ENCODE data around the gene CCNG1. TPM values are rescaled to one million over a fixed set of nuclear protein-coding genes. Genes with fewer than 3 reads are reported as not detected.
"Not testable (repeated sequence)": the region's sequence is repeated elsewhere in the genome, so short reads cannot be mapped to it uniquely, and the experiment has no call there.

The CCNG1 gene
- total RNA-seq, 6 experiments from 2014 or later = 139 to 217 (median 180) TPM

DNA sequence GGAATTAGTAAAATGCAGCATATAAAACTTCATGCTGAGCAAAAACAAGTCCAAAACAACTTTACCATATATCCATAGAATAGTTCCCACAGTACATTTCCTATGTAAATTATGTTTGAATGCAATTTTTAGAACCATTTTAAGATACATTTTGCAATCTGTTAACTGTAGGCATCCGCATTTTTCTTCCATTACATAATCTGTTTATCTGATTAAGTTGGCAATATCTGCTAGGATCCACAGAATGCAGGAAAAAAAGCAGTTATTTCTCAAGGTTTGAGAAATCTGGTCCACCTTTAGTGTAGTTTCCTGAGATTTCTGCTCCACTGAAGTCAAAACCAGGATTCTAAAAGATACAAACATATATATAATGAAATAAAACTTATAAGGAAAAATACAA lies 16.3 kb downstream of the CCNG1 start:
- Mint-ChIP-seq H3K36me3 (ENCODE audit: low read depth) (peaks cover 44% of the 10 kb centered on the region), H3K27ac (no peak overlapping the region), H3K9me3 (no peaks in the 10 kb centered on the region), H3K4me1 (ENCODE audit: low read depth) (peaks cover 38% of the 10 kb centered on the region), H3K27me3 (ENCODE audit: insufficient read depth) (no peaks in the 10 kb centered on the region), H3K4me3 (no peak overlapping the region)
- TF ChIP-seq, protein P1, sequence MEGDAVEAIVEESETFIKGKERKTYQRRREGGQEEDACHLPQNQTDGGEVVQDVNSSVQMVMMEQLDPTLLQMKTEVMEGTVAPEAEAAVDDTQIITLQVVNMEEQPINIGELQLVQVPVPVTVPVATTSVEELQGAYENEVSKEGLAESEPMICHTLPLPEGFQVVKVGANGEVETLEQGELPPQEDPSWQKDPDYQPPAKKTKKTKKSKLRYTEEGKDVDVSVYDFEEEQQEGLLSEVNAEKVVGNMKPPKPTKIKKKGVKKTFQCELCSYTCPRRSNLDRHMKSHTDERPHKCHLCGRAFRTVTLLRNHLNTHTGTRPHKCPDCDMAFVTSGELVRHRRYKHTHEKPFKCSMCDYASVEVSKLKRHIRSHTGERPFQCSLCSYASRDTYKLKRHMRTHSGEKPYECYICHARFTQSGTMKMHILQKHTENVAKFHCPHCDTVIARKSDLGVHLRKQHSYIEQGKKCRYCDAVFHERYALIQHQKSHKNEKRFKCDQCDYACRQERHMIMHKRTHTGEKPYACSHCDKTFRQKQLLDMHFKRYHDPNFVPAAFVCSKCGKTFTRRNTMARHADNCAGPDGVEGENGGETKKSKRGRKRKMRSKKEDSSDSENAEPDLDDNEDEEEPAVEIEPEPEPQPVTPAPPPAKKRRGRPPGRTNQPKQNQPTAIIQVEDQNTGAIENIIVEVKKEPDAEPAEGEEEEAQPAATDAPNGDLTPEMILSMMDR (IDR thresholded peaks at IDR 0.05) = no peak
- peak; percentile 21 for DNase-seq

- peaks cover 34% of the 10 kb centered on the region for H3K36me3 Mint-ChIP-seq (ENCODE audit: low read depth)
- H3K27ac Mint-ChIP-seq; H3K4me3 Mint-ChIP-seq; DNase-seq; H3K27me3 Mint-ChIP-seq (ENCODE audit: insufficient read depth); H3K9me3 Mint-ChIP-seq: not testable (repeated sequence)
- H3K4me1 Mint-ChIP-seq (ENCODE audit: low read depth) = peaks cover 46% of the 10 kb centered on the region
Observed at GRCh38 chr5:163455406-163455805, 18.0 kb downstream of the CCNG1 start.

DNA sequence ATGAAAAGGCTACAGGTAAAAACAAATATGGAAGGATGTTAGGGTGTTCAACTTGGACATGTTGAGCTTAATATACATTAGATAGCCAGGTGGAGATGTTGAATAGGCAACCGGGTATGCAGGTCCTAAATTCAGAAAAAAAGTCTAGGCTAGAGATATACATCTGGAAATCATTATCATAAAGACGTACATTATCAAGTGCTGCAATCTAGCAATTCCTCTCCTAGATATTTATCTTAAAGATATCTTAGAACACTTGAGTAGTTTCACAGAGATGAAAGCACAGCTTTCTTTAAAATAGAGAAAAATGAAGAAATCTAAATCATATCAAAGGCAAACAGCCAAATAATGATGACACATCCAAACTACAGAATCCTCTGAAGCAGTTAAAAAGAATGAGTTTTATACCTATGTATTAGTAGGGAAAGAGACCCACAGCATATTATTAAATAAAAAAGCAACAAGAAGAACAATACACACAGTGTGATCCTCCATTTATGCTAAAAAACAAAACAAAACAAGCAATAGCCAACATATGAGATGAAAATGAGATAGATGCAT lies 18.7 kb downstream of the CCNG1 start:
- no peak for DNase-seq
- H3K4me1 Mint-ChIP-seq (ENCODE audit: low read depth) = peaks cover 46% of the 10 kb centered on the region
- H3K27me3 Mint-ChIP-seq (ENCODE audit: insufficient read depth) = no peaks in the 10 kb centered on the region
- H3K27ac Mint-ChIP-seq = peak overlapping the region; percentile 14; the same call in 1 of the 2 replicates
- H3K9me3 Mint-ChIP-seq = no peaks in the 10 kb centered on the region; the same call in 1 of the 2 replicates
- no peak overlapping the region for H3K4me3 Mint-ChIP-seq
- H3K36me3 Mint-ChIP-seq (ENCODE audit: low read depth) = peaks cover 29% of the 10 kb centered on the region
- TF ChIP-seq, protein P1 (IDR thresholded peaks at IDR 0.05) = no peak

GRCh38 chr5:163456840-163457239 lies 19.4 kb downstream of the CCNG1 start:
- Mint-ChIP-seq H3K4me3 (no peak overlapping the region), H3K27me3 (ENCODE audit: insufficient read depth) (no peaks in the 10 kb centered on the region), H3K27ac (no peak overlapping the region), H3K36me3 (ENCODE audit: low read depth) (peaks cover 23% of the 10 kb centered on the region), H3K4me1 (ENCODE audit: low read depth) (peaks cover 48% of the 10 kb centered on the region), H3K9me3 (no peaks in the 10 kb centered on the region; the same call in 1 of the 2 replicates)
- TF ChIP-seq, protein P1 (IDR thresholded peaks at IDR 0.05) = no peak
- DNase-seq = no peak

DNA sequence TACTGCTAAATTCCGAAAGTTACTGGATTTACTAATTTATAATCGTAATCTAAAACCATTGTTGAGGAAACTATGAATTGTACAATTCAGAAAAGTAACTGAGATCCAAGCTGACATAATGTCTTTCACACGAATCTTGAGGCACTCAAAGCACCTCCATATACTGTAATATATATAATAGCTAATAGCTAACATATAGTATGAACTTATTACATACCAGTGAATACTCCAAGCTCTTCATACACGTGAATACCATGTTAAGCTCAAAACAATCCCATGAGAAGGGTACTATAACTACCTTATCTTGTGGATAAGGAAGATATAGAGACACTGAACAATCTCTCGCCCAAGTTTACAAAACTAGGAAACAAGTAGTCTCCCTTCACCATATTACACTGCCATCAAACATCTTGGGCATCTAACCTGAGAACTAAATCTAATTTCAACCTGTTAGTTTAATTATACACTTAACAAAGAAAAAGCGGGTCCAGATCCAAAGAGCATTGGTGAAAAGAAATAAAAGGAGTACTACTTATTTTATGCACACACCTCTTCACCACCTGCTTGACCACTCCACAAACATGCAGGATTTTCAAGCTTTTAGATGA lies 21.5 kb downstream of the CCNG1 start:
- no peaks in the 10 kb centered on the region for H3K27me3 Mint-ChIP-seq (ENCODE audit: insufficient read depth)
- TF ChIP-seq, protein P1 (IDR thresholded peaks at IDR 0.05) = no peak
- peak overlapping the region; percentile 94 for H3K4me3 Mint-ChIP-seq
- peaks cover 23% of the 10 kb centered on the region for H3K36me3 Mint-ChIP-seq (ENCODE audit: low read depth)
- no peaks in the 10 kb centered on the region; the same call in 1 of the 2 replicates for H3K9me3 Mint-ChIP-seq
- peaks cover 59% of the 10 kb centered on the region for H3K4me1 Mint-ChIP-seq (ENCODE audit: low read depth)
- H3K27ac Mint-ChIP-seq = peak overlapping the region; percentile 100
- DNase-seq = no peak

- H3K36me3 Mint-ChIP-seq (ENCODE audit: low read depth) = peaks cover 24% of the 10 kb centered on the region
- no peaks in the 10 kb centered on the region for H3K27me3 Mint-ChIP-seq (ENCODE audit: insufficient read depth)
- H3K4me1 Mint-ChIP-seq (ENCODE audit: low read depth) = peaks cover 59% of the 10 kb centered on the region
- TF ChIP-seq, protein P1 (IDR thresholded peaks at IDR 0.05) = no peak
- no peak for DNase-seq
- H3K4me3 Mint-ChIP-seq = peak overlapping the region; percentile 94
- H3K9me3 Mint-ChIP-seq = no peaks in the 10 kb centered on the region; the same call in 1 of the 2 replicates
- H3K27ac Mint-ChIP-seq = peak overlapping the region; percentile 100
Observed at GRCh38 chr5:163459462-163459818, 22.0 kb downstream of the CCNG1 start.
